ENCODE data around the gene PEPD.

- no peak for TF ChIP-seq CTCF (IDR thresholded peaks at IDR 0.05; ENCODE audit: low read length)
- TF ChIP-seq EZH2 (IDR thresholded peaks at IDR 0.05; ENCODE audit: borderline replicate concordance, low read length): no peak
Measured at GRCh38 chr19:33508431-33508830, 13.2 kb downstream of the PEPD start.

Data from OCI-LY1 (cell line).